ENCODE measurements around the gene MTA2.
"Not testable (repeated sequence)": the region's sequence is repeated elsewhere in the genome, so short reads cannot be mapped to it uniquely, and the experiment has no call there.

Gene MTA2

GRCh38 chr11:62566247-62566646 is 35.4 kb downstream of the MTA2 start:
- no peak for DNase-seq (ENCODE audit: low read depth in 2 of 2)

GRCh38 chr11:62565100-62565802 is 36.4 kb downstream of the MTA2 start:
- no peak for DNase-seq (ENCODE audit: low read depth in 2 of 2)

GRCh38 chr11:62561677-62562230 is 39.9 kb downstream of the MTA2 start:
- DNase-seq (ENCODE audit: low read depth in 2 of 2) = not testable (repeated sequence)

GRCh38 chr11:62560566-62561103 is 41.0 kb downstream of the MTA2 start:
- DNase-seq (ENCODE audit: low read depth in 2 of 2) = peak; percentile 59 to 72

GRCh38 chr11:62559626-62560025 is 42.0 kb downstream of the MTA2 start:
- not testable (repeated sequence) for DNase-seq (ENCODE audit: low read depth in 2 of 2)

GRCh38 chr11:62559204-62559603 is 42.5 kb downstream of the MTA2 start:
- DNase-seq (ENCODE audit: low read depth in 2 of 2) = no peak

GRCh38 chr11:62558669-62559068 is 43.0 kb downstream of the MTA2 start:
- DNase-seq (ENCODE audit: low read depth in 2 of 2) = no peak

- DNase-seq (ENCODE audit: low read depth in 2 of 2) = no peak
These were observed 44.6 kb downstream of the MTA2 start for GRCh38 chr11:62556875-62557631.

GRCh38 chr11:62556108-62556874 is 45.4 kb downstream of the MTA2 start:
- DNase-seq (ENCODE audit: low read depth in 2 of 2) = peak; percentile 58 to 71

- no peak for DNase-seq (ENCODE audit: low read depth in 2 of 2)
These were observed 46.1 kb downstream of the MTA2 start for GRCh38 chr11:62555464-62556107.

- no peak for DNase-seq (ENCODE audit: low read depth in 2 of 2)
These were observed 47.1 kb downstream of the MTA2 start for GRCh38 chr11:62554387-62555167.

GRCh38 chr11:62553839-62554361 is 47.8 kb downstream of the MTA2 start:
- DNase-seq (ENCODE audit: low read depth in 2 of 2) = no peak

GRCh38 chr11:62553080-62553838 is 48.4 kb downstream of the MTA2 start:
- no peak for DNase-seq (ENCODE audit: low read depth in 2 of 2)

- no peak for DNase-seq (ENCODE audit: low read depth in 2 of 2)
These were observed 49.1 kb downstream of the MTA2 start for GRCh38 chr11:62552485-62553079.

GRCh38 chr11:62550478-62550877 is 51.2 kb downstream of the MTA2 start:
- DNase-seq (ENCODE audit: low read depth in 2 of 2) = not testable (repeated sequence)

GRCh38 chr11:62548545-62549335 is 52.9 kb downstream of the MTA2 start:
- DNase-seq (ENCODE audit: low read depth in 2 of 2) = no peak

- DNase-seq (ENCODE audit: low read depth in 2 of 2) = no peak
These were observed 53.9 kb downstream of the MTA2 start for GRCh38 chr11:62547691-62548281.

All from activated CD8-positive, alpha-beta memory T cell treated with anti-CD3 and anti-CD28 coated beads for 4 hours (primary cell).